Glutamatergic neuron (in vitro differentiated cells): ENCODE measurements around the gene NDC1. TPM values are rescaled to one million over a fixed set of nuclear protein-coding genes. Genes with fewer than 3 reads are reported as not detected.

ENCODE experiments used
- DNase-seq: peaks from one replicate; pipeline ENCODE4 v3.0.0; 2022
- H3K27ac Mint-ChIP-seq: one replicate; pipeline ENCODE4 v1.8.0; 2020; ENCODE audit warnings: mild to moderate bottlenecking, mixed read lengths, inconsistent platforms; ENCODE audit not compliant: unreplicated experiment
- H3K27me3 Mint-ChIP-seq: one replicate; pipeline ENCODE4 v1.8.0; 2020; ENCODE audit warnings: mild to moderate bottlenecking, moderate library complexity, mixed read lengths, inconsistent platforms; ENCODE audit not compliant: unreplicated experiment
- H3K36me3 Mint-ChIP-seq: one replicate; pipeline ENCODE4 v1.8.0; 2020; ENCODE audit warnings: mild to moderate bottlenecking, mixed read lengths, inconsistent platforms; ENCODE audit not compliant: unreplicated experiment
- H3K4me1 Mint-ChIP-seq: one replicate; pipeline ENCODE4 v1.8.0; 2020; ENCODE audit warnings: mild to moderate bottlenecking, low read depth, mixed read lengths, inconsistent platforms; ENCODE audit not compliant: unreplicated experiment
- H3K4me3 Mint-ChIP-seq: one replicate; pipeline ENCODE4 v1.8.0; 2020; ENCODE audit warnings: mild to moderate bottlenecking, mixed read lengths, inconsistent platforms; ENCODE audit not compliant: unreplicated experiment
- H3K9me3 Mint-ChIP-seq: one replicate; pipeline ENCODE4 v1.8.0; 2020; ENCODE audit warnings: mild to moderate bottlenecking, moderate library complexity, mixed read lengths, inconsistent platforms; ENCODE audit not compliant: unreplicated experiment
- total RNA-seq: library from RNA; stranded (reverse); fragmentation: NEBNext Ultra II Directional; extraction: Animal tissue kit (Norgen Biotek cat#: 25700); gene quantifications from one replicate; pipeline ENCODE4 v1.2.1, GENCODE V29; 2021; ENCODE audit not compliant: unreplicated experiment
- TF ChIP-seq, protein P1 (sequence below): fragments of 200-600 bp; sonication (generic); IDR thresholded peaks from one replicate; pipeline ENCODE4 v1.5.0; 2021; ENCODE audit not compliant: partially characterized antibody, unreplicated experiment

NDC1 gene
- total RNA-seq, 1 donor from 2014 or later, result 10.6 TPM

DNA sequence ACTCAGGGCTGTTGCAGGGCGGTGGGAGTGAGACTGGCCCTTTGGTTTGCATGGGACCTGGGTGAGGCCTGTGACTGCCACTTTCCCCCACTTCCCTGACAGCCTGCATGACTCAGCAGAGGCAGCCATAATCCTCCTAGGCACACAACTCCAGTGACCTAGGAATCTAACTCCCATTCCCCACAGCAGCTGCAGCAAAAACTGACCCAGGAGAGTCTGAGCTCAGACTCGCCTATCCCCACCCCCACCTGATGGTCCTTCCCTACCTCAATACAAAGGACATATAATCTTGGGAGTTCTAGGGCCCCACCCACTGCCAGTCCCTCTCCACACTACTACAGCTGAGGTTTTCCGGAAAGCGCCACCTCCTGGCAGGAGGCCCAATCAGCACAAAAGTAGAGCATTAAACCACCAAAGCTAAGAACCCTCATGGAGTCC lies 26.7 kb downstream of the NDC1 start:
- Mint-ChIP-seq H3K9me3 (peaks cover 3% of the 10 kb centered on the region), H3K27ac (no peak overlapping the region), H3K4me1 (no peaks in the 10 kb centered on the region), H3K36me3 (no peaks in the 10 kb centered on the region), H3K4me3 (no peak overlapping the region), H3K27me3 (no peaks in the 10 kb centered on the region)
- TF ChIP-seq, protein P1, sequence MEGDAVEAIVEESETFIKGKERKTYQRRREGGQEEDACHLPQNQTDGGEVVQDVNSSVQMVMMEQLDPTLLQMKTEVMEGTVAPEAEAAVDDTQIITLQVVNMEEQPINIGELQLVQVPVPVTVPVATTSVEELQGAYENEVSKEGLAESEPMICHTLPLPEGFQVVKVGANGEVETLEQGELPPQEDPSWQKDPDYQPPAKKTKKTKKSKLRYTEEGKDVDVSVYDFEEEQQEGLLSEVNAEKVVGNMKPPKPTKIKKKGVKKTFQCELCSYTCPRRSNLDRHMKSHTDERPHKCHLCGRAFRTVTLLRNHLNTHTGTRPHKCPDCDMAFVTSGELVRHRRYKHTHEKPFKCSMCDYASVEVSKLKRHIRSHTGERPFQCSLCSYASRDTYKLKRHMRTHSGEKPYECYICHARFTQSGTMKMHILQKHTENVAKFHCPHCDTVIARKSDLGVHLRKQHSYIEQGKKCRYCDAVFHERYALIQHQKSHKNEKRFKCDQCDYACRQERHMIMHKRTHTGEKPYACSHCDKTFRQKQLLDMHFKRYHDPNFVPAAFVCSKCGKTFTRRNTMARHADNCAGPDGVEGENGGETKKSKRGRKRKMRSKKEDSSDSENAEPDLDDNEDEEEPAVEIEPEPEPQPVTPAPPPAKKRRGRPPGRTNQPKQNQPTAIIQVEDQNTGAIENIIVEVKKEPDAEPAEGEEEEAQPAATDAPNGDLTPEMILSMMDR, result peak; percentile 26
- peak; percentile 47 for DNase-seq

DNA sequence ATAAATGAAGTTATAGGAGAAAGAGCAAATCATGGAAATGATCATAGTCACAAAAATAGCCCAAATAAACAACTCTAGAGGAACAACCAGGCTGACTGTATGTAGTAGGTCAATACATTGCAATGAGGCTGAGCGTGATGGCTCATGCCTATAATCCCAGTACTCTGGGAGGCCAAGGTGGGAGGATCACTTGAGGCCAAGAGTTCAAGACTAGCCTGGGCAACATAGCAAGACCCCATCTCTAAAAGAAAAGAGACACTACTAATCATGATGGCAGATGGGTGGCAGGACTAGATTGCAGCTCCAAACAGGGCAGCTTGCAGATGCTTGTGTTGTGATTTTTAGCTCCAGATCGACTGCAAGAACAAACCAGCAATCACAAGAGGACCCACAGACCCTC lies 27.6 kb downstream of the NDC1 start:
- Mint-ChIP-seq H3K27ac (peak overlapping the region; percentile 13), H3K4me3 (no peak overlapping the region), H3K9me3 (peaks cover 3% of the 10 kb centered on the region), H3K36me3 (no peaks in the 10 kb centered on the region), H3K4me1 (no peaks in the 10 kb centered on the region), H3K27me3 (no peaks in the 10 kb centered on the region)
- no peak for DNase-seq
- TF ChIP-seq, protein P1, result no peak

DNA sequence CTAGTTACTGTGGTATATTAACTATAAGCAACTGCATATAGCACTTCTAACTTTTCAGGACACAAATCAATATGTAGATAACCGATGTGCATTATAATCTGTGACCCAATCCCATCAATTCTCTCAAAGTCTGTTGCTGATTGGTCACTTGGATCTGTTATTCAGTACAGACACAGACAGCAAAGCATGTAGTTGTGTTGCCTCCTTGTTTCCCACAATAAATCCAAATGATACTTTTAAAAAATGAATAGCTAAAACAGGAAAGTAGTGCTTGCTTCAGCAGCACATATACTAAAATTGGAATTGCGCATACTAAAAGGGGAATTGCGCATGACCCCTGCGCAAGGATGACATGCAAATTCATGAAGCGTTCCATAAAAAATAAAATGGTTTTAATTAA lies 28.1 kb downstream of the NDC1 start:
- Mint-ChIP-seq H3K27ac (no peak overlapping the region), H3K36me3 (no peaks in the 10 kb centered on the region), H3K9me3 (peaks cover 3% of the 10 kb centered on the region), H3K27me3 (no peaks in the 10 kb centered on the region), H3K4me1 (no peaks in the 10 kb centered on the region), H3K4me3 (no peak overlapping the region)
- DNase-seq, result no peak
- TF ChIP-seq, protein P1, result no peak

DNA sequence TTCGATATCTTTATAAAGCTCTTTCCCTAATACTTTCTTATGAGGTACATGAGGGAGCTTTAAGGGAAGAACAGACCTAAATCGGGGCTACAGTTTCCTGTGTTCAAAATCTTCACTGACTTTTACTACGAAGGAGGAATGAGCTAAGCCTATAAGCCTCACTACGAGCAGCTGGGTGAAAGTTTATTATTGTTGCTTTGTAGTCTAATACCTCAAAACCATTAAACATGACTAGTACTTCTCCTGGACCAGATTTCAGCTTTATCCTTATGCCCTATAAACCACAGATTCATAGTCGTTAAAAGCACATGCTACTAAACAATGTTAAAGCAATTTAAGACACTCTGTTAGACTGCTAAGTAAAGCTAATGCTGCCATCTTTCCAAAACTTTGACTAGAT lies 30.2 kb downstream of the NDC1 start:
- DNase-seq, result no peak
- Mint-ChIP-seq H3K27ac (no peak overlapping the region), H3K27me3 (no peaks in the 10 kb centered on the region), H3K36me3 (no peaks in the 10 kb centered on the region), H3K4me1 (no peaks in the 10 kb centered on the region), H3K9me3 (peaks cover 4% of the 10 kb centered on the region), H3K4me3 (no peak overlapping the region)
- TF ChIP-seq, protein P1, result no peak

DNA sequence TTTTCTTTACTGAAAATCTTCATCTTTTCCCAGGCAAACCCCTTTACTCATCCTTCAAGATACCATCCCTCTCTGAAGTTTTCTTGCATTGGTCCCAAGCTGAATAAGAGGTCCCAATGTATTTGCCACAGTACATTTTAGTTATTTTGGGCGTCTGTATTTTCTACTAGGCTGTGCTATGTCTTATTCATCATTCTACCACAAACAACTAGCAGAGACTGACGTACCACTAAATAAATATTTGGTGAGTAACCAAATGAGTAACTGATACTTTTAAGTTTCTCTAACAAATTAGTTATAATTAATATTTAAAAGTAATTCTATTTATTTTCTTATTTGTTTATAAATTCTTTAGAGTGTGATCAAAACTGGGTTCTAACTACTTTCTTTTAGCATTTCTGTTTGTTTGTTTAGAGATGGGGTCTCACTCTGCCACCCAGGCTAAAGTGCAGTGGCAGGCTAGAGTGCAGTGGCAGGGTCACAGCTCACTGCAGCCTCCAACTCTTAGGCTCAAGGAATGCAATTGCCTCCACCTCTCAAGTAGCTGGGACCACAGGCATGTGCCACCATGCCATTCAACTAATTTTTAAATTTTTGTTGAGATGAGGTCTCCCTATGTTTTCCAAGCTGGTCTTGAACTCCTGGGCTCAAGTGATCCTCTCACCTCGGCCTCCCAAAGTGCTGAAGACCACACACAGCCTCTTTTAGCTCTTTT lies 33.1 kb downstream of the NDC1 start:
- H3K9me3 Mint-ChIP-seq, result peaks cover 2% of the 10 kb centered on the region
- H3K27me3 Mint-ChIP-seq, result no peaks in the 10 kb centered on the region
- H3K36me3 Mint-ChIP-seq, result no peaks in the 10 kb centered on the region
- no peak overlapping the region for H3K4me3 Mint-ChIP-seq
- no peaks in the 10 kb centered on the region for H3K4me1 Mint-ChIP-seq
- no peak for DNase-seq
- TF ChIP-seq, protein P1, result no peak
- no peak overlapping the region for H3K27ac Mint-ChIP-seq
